LNCAP (cell line): Measurements from ENCODE around the gene SLC25A51.

ENCODE experiments used
- TF ChIP-seq, protein P1 (sequence below): fragments of 450-650 bp; IDR thresholded peaks from 2 replicates; pipeline ENCODE4 v1.5.1; 2017; ENCODE audit warnings: mild to moderate bottlenecking

SLC25A51 gene

DNA sequence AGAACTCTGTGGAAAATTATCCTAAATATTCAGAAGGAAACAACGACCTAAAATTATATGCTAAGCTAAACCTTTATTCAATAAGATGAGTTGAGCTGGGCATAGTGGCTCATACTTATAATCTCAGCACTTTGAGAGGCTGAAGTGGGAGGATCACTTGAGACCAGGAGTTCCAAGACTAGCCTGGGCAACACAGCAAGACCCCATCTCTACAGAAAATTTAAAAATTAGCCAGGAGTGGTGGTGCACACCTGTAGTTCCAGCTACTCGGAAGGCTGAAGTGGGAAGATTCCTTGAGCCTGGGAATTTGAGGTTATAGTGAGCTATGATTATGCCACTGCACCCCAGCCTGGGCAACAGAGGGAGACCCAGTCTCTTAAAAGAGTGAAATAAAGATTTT, 51.7 kb downstream of the SLC25A51 start:
- TF ChIP-seq, protein P1, sequence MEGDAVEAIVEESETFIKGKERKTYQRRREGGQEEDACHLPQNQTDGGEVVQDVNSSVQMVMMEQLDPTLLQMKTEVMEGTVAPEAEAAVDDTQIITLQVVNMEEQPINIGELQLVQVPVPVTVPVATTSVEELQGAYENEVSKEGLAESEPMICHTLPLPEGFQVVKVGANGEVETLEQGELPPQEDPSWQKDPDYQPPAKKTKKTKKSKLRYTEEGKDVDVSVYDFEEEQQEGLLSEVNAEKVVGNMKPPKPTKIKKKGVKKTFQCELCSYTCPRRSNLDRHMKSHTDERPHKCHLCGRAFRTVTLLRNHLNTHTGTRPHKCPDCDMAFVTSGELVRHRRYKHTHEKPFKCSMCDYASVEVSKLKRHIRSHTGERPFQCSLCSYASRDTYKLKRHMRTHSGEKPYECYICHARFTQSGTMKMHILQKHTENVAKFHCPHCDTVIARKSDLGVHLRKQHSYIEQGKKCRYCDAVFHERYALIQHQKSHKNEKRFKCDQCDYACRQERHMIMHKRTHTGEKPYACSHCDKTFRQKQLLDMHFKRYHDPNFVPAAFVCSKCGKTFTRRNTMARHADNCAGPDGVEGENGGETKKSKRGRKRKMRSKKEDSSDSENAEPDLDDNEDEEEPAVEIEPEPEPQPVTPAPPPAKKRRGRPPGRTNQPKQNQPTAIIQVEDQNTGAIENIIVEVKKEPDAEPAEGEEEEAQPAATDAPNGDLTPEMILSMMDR = no peak

- TF ChIP-seq, protein P1 = no peak
These were observed 63.2 kb downstream of the SLC25A51 start for GRCh38 chr9:37840560-37841194.

DNA sequence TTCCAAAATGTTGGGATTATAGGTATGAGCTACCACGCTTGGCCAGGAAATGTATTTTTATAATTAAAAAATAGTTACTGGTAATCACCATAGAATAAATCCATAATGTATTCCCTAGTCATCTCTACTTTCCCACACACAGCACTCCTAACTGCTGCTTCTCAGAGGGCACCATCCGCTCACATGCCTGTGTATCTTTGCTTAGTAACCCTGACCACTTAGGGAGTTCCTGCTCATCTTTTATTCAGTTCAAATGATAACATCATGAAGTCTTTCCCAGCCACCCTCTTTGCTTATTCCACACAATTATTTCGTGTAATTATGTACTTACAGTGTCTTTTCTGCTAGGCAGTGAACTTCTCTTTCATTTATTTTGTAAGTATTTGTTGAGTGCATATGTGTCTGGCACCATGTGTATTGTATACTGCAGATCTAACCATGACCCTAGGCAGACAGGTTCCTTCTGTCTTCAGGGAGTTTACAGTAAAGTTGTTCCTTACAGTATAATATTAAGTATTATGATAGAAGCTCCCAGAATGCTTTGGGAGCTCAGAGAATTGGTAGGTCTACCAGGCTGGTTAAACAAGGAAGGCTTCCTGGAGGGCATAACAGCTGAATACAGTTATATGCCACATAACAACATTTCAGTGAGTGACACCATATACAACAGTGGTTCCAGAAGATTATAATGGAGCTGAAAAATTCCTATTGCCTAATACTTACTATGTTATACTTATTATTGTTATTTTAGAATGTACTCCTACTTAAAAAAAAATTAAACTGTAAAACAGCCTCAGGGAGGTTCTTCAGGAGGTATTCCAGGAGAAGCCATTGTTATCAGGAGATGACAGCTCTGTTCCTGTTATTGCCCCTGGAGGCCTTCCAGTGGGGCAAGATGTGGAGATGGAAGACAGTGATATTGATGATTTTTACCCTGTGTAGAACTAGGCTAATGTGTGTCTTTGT, 64.1 kb downstream of the SLC25A51 start:
- TF ChIP-seq, protein P1 = no peak
